ENCODE measurements around the gene FAM171A2. TPM values are rescaled to one million over a fixed set of nuclear protein-coding genes. Genes with fewer than 3 reads are reported as not detected.

FAM171A2 gene
- polyA plus RNA-seq, 2 of the 4 experiments (the other 2 are of a cell fraction): 1.8 to 3.9 TPM

DNA sequence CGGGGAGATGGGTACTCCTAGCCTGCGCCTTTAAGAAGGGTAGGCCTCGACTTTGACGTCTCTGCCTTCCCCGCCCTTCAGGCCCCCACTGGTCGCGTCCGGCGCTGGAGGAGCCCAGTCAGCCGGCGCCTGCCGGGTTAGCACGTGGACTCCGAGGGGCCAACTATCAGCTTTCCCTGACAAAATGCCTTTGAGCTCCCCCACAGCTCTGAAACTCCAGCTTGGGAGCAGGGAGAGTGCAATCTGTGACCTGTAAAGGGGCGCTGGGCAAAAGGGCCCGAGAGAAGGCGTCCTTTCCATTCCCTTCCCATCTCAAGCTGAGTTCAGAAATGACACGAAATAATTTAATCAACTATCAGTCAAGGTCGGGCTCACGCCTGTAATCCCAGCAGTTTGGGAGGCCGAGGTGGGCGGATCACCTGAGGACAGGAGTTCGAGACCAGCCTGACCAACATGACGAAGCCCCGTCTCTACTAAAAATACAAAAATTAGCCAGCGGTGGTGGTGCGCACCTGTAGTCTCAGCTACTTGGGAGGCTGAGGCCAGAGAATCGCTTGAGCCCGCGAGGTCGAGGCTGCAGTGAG lies 36.7 kb downstream of the FAM171A2 start:
- peak overlapping the region; percentile 85 for H3K4me2 ChIP-seq
- H3K4me3 ChIP-seq: peak overlapping the region; percentile 98; the same call in 2 of the 3 replicates
- no peaks in the 10 kb centered on the region for H3K9me3 ChIP-seq
- peaks cover 21% of the 10 kb centered on the region for H3K4me1 ChIP-seq
- ChIA-PET CTCF (interaction anchor here (0.5 to 14.1 kb wide), 12 partner anchors 10 to 289 kb away, joined by 3 to 159 read pairs (median 4); no protein-coding TSS in a partner anchor), POLR2A (interaction anchor here (0.6 to 1.3 kb wide), 8 partner anchors 9 to 127 kb away, joined by 3 to 14 read pairs (median 4); partner anchors contain the start of gene GRN)
- FAIRE-seq (no peak), DNase-seq (ENCODE audit: low read depth in 1 of 2, low spot score in 1 of 2) (peak; percentile 99), ATAC-seq (peak; percentile 70 to 80)
- peak overlapping the region; percentile 93; a peak in 5 of 6 replicates for H3K27ac ChIP-seq
- TF ChIP-seq MAZ (IDR thresholded peaks at IDR 0.05; ENCODE audit: borderline replicate concordance, low read depth, low read length): peak; percentile 84; the same call in 1 of the 2 replicates
- no peak for TF ChIP-seq HEYL (CRISPR knock-in tag; IDR thresholded peaks at IDR 0.05)
- peak; percentile 92 for TF ChIP-seq MYC (IDR thresholded peaks at IDR 0.05; ENCODE audit: borderline replicate concordance, low read length)
- TF ChIP-seq KDM1A (IDR thresholded peaks at IDR 0.05; ENCODE audit: low read depth): peak; percentile 40; the same call in 1 of the 2 replicates
- TF ChIP-seq, protein P1, sequence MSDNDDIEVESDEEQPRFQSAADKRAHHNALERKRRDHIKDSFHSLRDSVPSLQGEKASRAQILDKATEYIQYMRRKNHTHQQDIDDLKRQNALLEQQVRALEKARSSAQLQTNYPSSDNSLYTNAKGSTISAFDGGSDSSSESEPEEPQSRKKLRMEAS (IDR thresholded peaks at IDR 0.05): peak; percentile 99
- TF ChIP-seq, protein P2, sequence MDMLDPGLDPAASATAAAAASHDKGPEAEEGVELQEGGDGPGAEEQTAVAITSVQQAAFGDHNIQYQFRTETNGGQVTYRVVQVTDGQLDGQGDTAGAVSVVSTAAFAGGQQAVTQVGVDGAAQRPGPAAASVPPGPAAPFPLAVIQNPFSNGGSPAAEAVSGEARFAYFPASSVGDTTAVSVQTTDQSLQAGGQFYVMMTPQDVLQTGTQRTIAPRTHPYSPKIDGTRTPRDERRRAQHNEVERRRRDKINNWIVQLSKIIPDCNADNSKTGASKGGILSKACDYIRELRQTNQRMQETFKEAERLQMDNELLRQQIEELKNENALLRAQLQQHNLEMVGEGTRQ (IDR thresholded peaks at IDR 0.05): peak; percentile 73
- peak in 1 of 2 experiments; percentile 22; a peak in 1 of 5 replicates for TF ChIP-seq RAD21 (conservative IDR thresholded peaks at IDR 0.05 in 1 of 2, IDR thresholded peaks at IDR 0.05 in 1 of 2)
- peak; percentile 88 for TF ChIP-seq E2F6 (IDR thresholded peaks at IDR 0.05; ENCODE audit: borderline replicate concordance, low read depth)
- TF ChIP-seq JUN (IDR thresholded peaks at IDR 0.05): peak in 1 of 2 experiments; percentile 87; a peak in 3 of 5 replicates
- 0 out of 2 replicates have a peak, but pooled peaks have one; percentile 49 for TF ChIP-seq HDAC2 (IDR thresholded peaks at IDR 0.05)
- peak; percentile 73; the same call in 1 of the 2 replicates for TF ChIP-seq CHD4 (IDR thresholded peaks at IDR 0.05; ENCODE audit: borderline replicate concordance)
- TF ChIP-seq PBX3 (IDR thresholded peaks at IDR 0.05): peak; percentile 59; the same call in 1 of the 2 replicates
- TF ChIP-seq BHLHE40 (IDR thresholded peaks at IDR 0.05; ENCODE audit: low read depth, low read length): peak; percentile 61; the same call in 1 of the 2 replicates
- peak; percentile 82 for TF ChIP-seq NPAS2 (CRISPR knock-in tag; IDR thresholded peaks at IDR 0.05; ENCODE audit: borderline replicate concordance)
- peak; percentile 32; the same call in 1 of the 3 replicates for TF ChIP-seq SMC3 (IDR thresholded peaks at IDR 0.05)
- no peak for TF ChIP-seq NFE2L2 (conservative IDR thresholded peaks at IDR 0.05; ENCODE audit: low read length)
- no peak for TF ChIP-seq MAFK (IDR thresholded peaks at IDR 0.05; ENCODE audit: partially characterized antibody)
- TF ChIP-seq RNF2 (IDR thresholded peaks at IDR 0.05; ENCODE audit: borderline replicate concordance, low read depth): no peak
- WGBS (ENCODE audit: missing lambda C conversion rate): 36% methylated on average over 30 of the region's 31 CpGs

DNA sequence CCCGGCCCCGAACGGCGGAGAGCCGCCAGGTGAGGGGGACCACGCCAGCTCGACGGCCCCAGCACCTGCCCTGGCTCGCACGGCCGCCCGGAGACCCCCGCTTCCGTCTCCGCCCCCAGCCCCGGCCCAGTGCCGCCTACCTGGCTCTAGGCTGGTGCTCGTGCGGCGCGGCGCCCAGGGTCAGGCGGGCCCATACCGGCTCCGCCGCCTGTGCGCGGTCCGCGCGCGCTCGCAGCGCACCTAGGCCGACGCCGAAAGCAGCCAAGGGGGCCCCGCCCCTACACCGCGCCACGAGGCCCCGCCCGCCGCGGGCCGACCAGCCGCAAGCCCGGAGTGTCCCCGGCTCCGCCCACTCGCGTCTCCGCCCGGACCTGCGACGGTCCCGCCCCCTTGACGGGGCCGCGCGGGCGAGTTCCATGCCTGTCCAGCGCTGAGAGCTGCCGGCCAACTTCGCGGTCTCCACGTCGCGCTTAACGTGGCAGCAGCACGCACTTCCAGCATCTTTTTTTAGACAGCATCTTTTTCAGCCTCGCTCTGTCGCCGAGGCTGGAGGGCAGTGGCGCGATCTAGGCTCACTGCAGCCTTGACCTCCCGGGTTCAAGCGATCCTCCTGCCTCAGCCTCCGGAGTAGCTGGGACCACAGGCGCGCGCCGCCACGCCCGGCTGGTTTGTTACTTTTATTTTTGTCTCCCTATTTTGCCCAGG lies 38.9 kb downstream of the FAM171A2 start, which contains the start of gene SLC25A39:
TSS of gene SLC25A39 (minus strand) at position 253 of the 705 bp plus-strand sequence. CDS start 1,261 bp downstream, outside the sequence.
- 0 out of 2 replicates have a peak, but pooled peaks have one; percentile 77 for TF ChIP-seq HDAC2 (IDR thresholded peaks at IDR 0.05)
- peak; percentile 82 for TF ChIP-seq MYC (IDR thresholded peaks at IDR 0.05; ENCODE audit: borderline replicate concordance, low read length)
- TF ChIP-seq CHD4 (IDR thresholded peaks at IDR 0.05; ENCODE audit: borderline replicate concordance): no peak
- TF ChIP-seq MAZ (IDR thresholded peaks at IDR 0.05; ENCODE audit: borderline replicate concordance, low read depth, low read length): peak; percentile 94; the same call in 1 of the 2 replicates
- TF ChIP-seq ZNF302 (CRISPR knock-in tag; IDR thresholded peaks at IDR 0.05): no peak
- TF ChIP-seq SMC3 (IDR thresholded peaks at IDR 0.05): peak; percentile 30; the same call in 2 of the 3 replicates
- peak; percentile 86; the same call in 2 of the 3 replicates for TF ChIP-seq BCL3 (IDR thresholded peaks at IDR 0.05)
- no peak for TF ChIP-seq FOSL2 (IDR thresholded peaks at IDR 0.05)
- TF ChIP-seq FOSL2 (CRISPR knock-in tag; IDR thresholded peaks at IDR 0.05): 0 out of 2 replicates have a peak, but pooled peaks have one; percentile 7
- TF ChIP-seq ZC3H11A (IDR thresholded peaks at IDR 0.05): no peak
- peak; percentile 74 to 77; a peak in 4 of 5 replicates for TF ChIP-seq JUN (IDR thresholded peaks at IDR 0.05)
- TF ChIP-seq POLR2A (IDR thresholded peaks at IDR 0.05; ENCODE audit: low read length): peak; percentile 67
- no peak for TF ChIP-seq KDM5A (IDR thresholded peaks at IDR 0.05)
- peak; percentile 55; the same call in 1 of the 2 replicates for TF ChIP-seq NPAS2 (CRISPR knock-in tag; IDR thresholded peaks at IDR 0.05; ENCODE audit: borderline replicate concordance)
- TF ChIP-seq RAD21 (conservative IDR thresholded peaks at IDR 0.05 in 1 of 2, IDR thresholded peaks at IDR 0.05 in 1 of 2): no peak; a peak in 2 of 5 replicates
- peak; percentile 30; the same call in 1 of the 2 replicates for TF ChIP-seq PBX3 (IDR thresholded peaks at IDR 0.05)
- TF ChIP-seq KDM1A (IDR thresholded peaks at IDR 0.05; ENCODE audit: low read depth): peak; percentile 90
- Histone ChIP-seq H3K4me1 (peaks cover 17% of the 10 kb centered on the region), H3K4me3 (peak within 1 kb of the TSS; percentile 98), H3K9me3 (no peaks in the 10 kb centered on the region), H3K4me2 (peak within 1 kb of the TSS; percentile 85), H3K27ac (peak within 1 kb of the TSS; percentile 93)
- DNase-seq (ENCODE audit: low read depth in 1 of 2, low spot score in 1 of 2): peak; percentile 76 to 97
- ChIA-PET CTCF (interaction anchor here (0.7 to 14.1 kb wide), 10 partner anchors 8 to 138 kb away, joined by 3 to 159 read pairs (median 4); partner anchors contain the start of genes FAM171A2 and TMUB2), POLR2A (interaction anchor here (0.6 to 2.1 kb wide), 6 partner anchors 9 to 105 kb away, joined by 3 to 9 read pairs (median 4); partner anchors contain the start of gene UBTF)
- FAIRE-seq: no peak
- WGBS (ENCODE audit: missing lambda C conversion rate): under 1% methylated on average over 36 of the region's 85 CpGs
- ATAC-seq: peak; percentile 63 to 79
